ENCODE results near the gene TBK1.

TBK1 gene

GRCh38 chr12:64550755-64551154 is 98.8 kb downstream of the TBK1 start:
- no peak for DNase-seq

- DNase-seq, result no peak
Measured at GRCh38 chr12:64551676-64552075, 99.8 kb downstream of the TBK1 start.

Data from kidney glomerular epithelial cell (primary cell).